Skin epidermis (tissue), 12 donors: ENCODE data around the gene ZFP36.
A peak's percentile ranks its signal among the peaks of the same experiment; 100 is the strongest.

Experiments used
- H3K27ac ChIP-seq, 21 experiments: fragments of 200-600 bp; sonication (generic) in 11 of 21; one replicate each; pipeline ENCODE4 v1.5.0; 2020; ENCODE audit warnings: mild to moderate bottlenecking in 3 of 21, inconsistent platforms in 2 of 21, moderate library complexity in 2 of 21
- H3K4me3 ChIP-seq, 7 experiments: fragments of 200-600 bp; sonication (generic) in 2 of 7; one replicate each; pipeline ENCODE4 v1.5.0; 2020; ENCODE audit warnings: inconsistent platforms in 2 of 7, mild to moderate bottlenecking in 2 of 7, moderate library complexity in 1 of 7

ZFP36 gene

GRCh38 chr19:39403331-39404312 is 3.0 kb upstream of the ZFP36 start:
- H3K4me3 ChIP-seq: peak overlapping the region; percentile 24 to 52 (median 40)

GRCh38 chr19:39405261-39405957 is 1.2 kb upstream of the ZFP36 start:
- peak overlapping the region; percentile 27 to 100 (median 99) for H3K27ac ChIP-seq
- peak overlapping the region in 6 of 7 experiments; percentile 67 to 92 (median 74) for H3K4me3 ChIP-seq

More at GRCh38 chr19:39403331-39404312, 3.0 kb upstream of the ZFP36 start:
- peak overlapping the region; percentile 92 to 100 (median 100) for H3K27ac ChIP-seq

GRCh38 chr19:39405958-39406655 is 540 bp upstream of the ZFP36 start:
- H3K4me3 ChIP-seq: peak overlapping the region; percentile 67 to 96 (median 79)
- peak overlapping the region; percentile 66 to 100 (median 99) for H3K27ac ChIP-seq

GRCh38 chr19:39407410-39407659 is 688 bp downstream of the ZFP36 start:
- H3K4me3 ChIP-seq: peak overlapping the region; percentile 67 to 96 (median 79)
- H3K27ac ChIP-seq: peak overlapping the region; percentile 88 to 100 (median 99)

- Histone ChIP-seq H3K27ac (peak overlapping the region; percentile 88 to 100 (median 99)), H3K4me3 (peak overlapping the region; percentile 67 to 96 (median 79))
Observed at GRCh38 chr19:39407660-39408391, 1.2 kb downstream of the ZFP36 start.

- peak overlapping the region; percentile 88 to 100 (median 99) for H3K27ac ChIP-seq
- peak overlapping the region; percentile 67 to 96 (median 79) for H3K4me3 ChIP-seq
Observed at GRCh38 chr19:39408392-39409207, 2.0 kb downstream of the ZFP36 start.

- H3K4me3 ChIP-seq: peak overlapping the region; percentile 67 to 96 (median 79)
- H3K27ac ChIP-seq: peak overlapping the region; percentile 88 to 100 (median 99)
Observed at GRCh38 chr19:39409208-39410016, 2.8 kb downstream of the ZFP36 start.

GRCh38 chr19:39410017-39410830 is 3.6 kb downstream of the ZFP36 start:
- Histone ChIP-seq H3K27ac (peak overlapping the region; percentile 88 to 100 (median 99)), H3K4me3 (peak overlapping the region; percentile 67 to 96 (median 79))

- Histone ChIP-seq H3K4me3 (peak overlapping the region in 4 of 7 experiments; percentile 2 to 88 (median 74)), H3K27ac (peak overlapping the region; percentile 88 to 100 (median 99))
Observed at GRCh38 chr19:39410831-39411080, 4.1 kb downstream of the ZFP36 start.

- Histone ChIP-seq H3K27ac (peak overlapping the region in 20 of 21 experiments; percentile 88 to 100 (median 100)), H3K4me3 (peak overlapping the region in 4 of 7 experiments; percentile 0 to 88 (median 74))
Observed at GRCh38 chr19:39411081-39411831, 4.6 kb downstream of the ZFP36 start.

- H3K27ac ChIP-seq: peak overlapping the region in 18 of 21 experiments; percentile 95 to 100 (median 100)
- peak overlapping the region; percentile 0 to 87 (median 81) for H3K4me3 ChIP-seq
Observed at GRCh38 chr19:39411832-39412099, 5.1 kb downstream of the ZFP36 start.

GRCh38 chr19:39412100-39412866 is 5.6 kb downstream of the ZFP36 start, which contains the start of gene PLEKHG2:
TSS of gene PLEKHG2 (plus strand) at chr19:39412669. CDS start at chr19:39414087, 1,418 bp downstream.
- Histone ChIP-seq H3K4me3 (peak within 1 kb of the TSS; percentile 54 to 89 (median 82)), H3K27ac (peak within 1 kb of the TSS; percentile 64 to 100 (median 99))

GRCh38 chr19:39412867-39413271 is 6.2 kb downstream of the ZFP36 start:
- peak overlapping the region; percentile 54 to 89 (median 82) for H3K4me3 ChIP-seq

GRCh38 chr19:39413272-39413910 is 6.7 kb downstream of the ZFP36 start:
- H3K4me3 ChIP-seq: peak overlapping the region; percentile 54 to 89 (median 82)
- H3K27ac ChIP-seq: peak overlapping the region; percentile 52 to 100 (median 91)

More at GRCh38 chr19:39412867-39413271, 6.2 kb downstream of the ZFP36 start:
- H3K27ac ChIP-seq: peak overlapping the region; percentile 64 to 100 (median 91)
